GM19468 (cell line): ENCODE measurements around the gene DLX1.

ENCODE experiments used
- ATAC-seq: cut with Tn5 transposase; IDR thresholded peaks from one replicate; pipeline ENCODE4 v1.9.1; 2021; ENCODE audit warnings: mild to moderate bottlenecking, moderate library complexity, moderate number of reproducible peaks; ENCODE audit not compliant: unreplicated experiment; ENCODE audit errors: extremely low read depth

The DLX1 gene

GRCh38 chr2:172095905-172096625 is 10.8 kb downstream of the DLX1 start:
- no peak for ATAC-seq

- ATAC-seq = no peak
Observed at GRCh38 chr2:172096626-172097547, 11.6 kb downstream of the DLX1 start.

GRCh38 chr2:172097557-172098131 is 12.3 kb downstream of the DLX1 start:
- ATAC-seq = no peak

GRCh38 chr2:172098287-172098649 is 13.0 kb downstream of the DLX1 start:
- ATAC-seq = no peak

GRCh38 chr2:172098650-172099471 is 13.6 kb downstream of the DLX1 start:
- ATAC-seq = no peak

GRCh38 chr2:172099472-172100079 is 14.3 kb downstream of the DLX1 start:
- no peak for ATAC-seq

- ATAC-seq = no peak
Observed at GRCh38 chr2:172100080-172100934, 15.0 kb downstream of the DLX1 start.

- no peak for ATAC-seq
Observed at GRCh38 chr2:172100935-172101820, 15.9 kb downstream of the DLX1 start.

- ATAC-seq = no peak
Observed at GRCh38 chr2:172101821-172102390, 16.6 kb downstream of the DLX1 start.

GRCh38 chr2:172102391-172103359 is 17.4 kb downstream of the DLX1 start, which contains the start of gene DLX2:
Gene DLX2, minus strand, starts transcription at chr2:172102900. Its CDS starts 362 bp downstream, at chr2:172102538.
- peak; percentile 64 for ATAC-seq

- no peak for ATAC-seq
Observed at GRCh38 chr2:172103471-172104272, 18.4 kb downstream of the DLX1 start.

- ATAC-seq = no peak
Observed at GRCh38 chr2:172105471-172106107, 20.3 kb downstream of the DLX1 start.

GRCh38 chr2:172106108-172106961 is 21.0 kb downstream of the DLX1 start:
- ATAC-seq = no peak
